K562 (cell line): ENCODE measurements around the gene ARL11. TPM values are rescaled to one million over a fixed set of nuclear protein-coding genes. Genes with fewer than 3 reads are reported as not detected.

Experiments
- ATAC-seq: fragments of 200-7000 bp; cut with Tn5 transposase; 3 replicates; pipeline ENCODE4 v1.9.1; 2020; ENCODE audit warnings: moderate library complexity
- BruUV-seq: library from RNA; stranded (reverse); fragments of 400-500 nt; replicated peaks from 2 replicates; lab custom pipeline; 2021; lab: Mats Ljungman, UMichigan
- CTCF ChIA-PET: fragments of 300-600 bp; formaldehyde crosslinking; extraction: SDS; loops from one replicate; lab custom pipeline; 2021; ENCODE audit warnings: low intra/inter-chr PET ratio; lab: Yijun Ruan, JAX
- POLR2A ChIA-PET: fragments of 300-600, 350-650 bp; sonication (Branson Sonifier 250); formaldehyde crosslinking; extraction: SDS; loops from one replicate; lab custom pipeline; 2021; ENCODE audit warnings: antibody characterized with exemption, inconsistent platforms; lab: Yijun Ruan, JAX
- DNase-seq, 4 experiments: peaks; one replicate each; pipeline versions ENCODE4 v3.0.0 to v3.0.0-alpha.2; 2011 to 2018; ENCODE audit warnings: low spot score in 3 of 4, mixed read lengths in 3 of 4; ENCODE audit errors: extremely low read depth in 1 of 4
- FAIRE-seq: peaks from 2 replicates; lab custom pipeline; 2011; peaks lifted over from hg19 to GRCh38; lab: Jason Lieb, UNC
- H2AFZ ChIP-seq: 2 replicates; pipeline ENCODE4 v1.6.0; 2011; ENCODE audit warnings: low read depth, low read length, control low read depth, inconsistent platforms
- H3K27ac ChIP-seq: fragments of 200-600 bp; 3 replicates; pipeline ENCODE4 v1.8.0; 2011; ENCODE audit warnings: low read depth, mild to moderate bottlenecking, control low read depth, inconsistent platforms, low read length, moderate library complexity, mixed read lengths; ENCODE audit errors: extremely low read depth
- H3K27me3 ChIP-seq, 2 experiments: fragments of 300-600 bp in 1 of 2; 2 replicates in 1 of 2; 3 replicates in 1 of 2; pipeline versions ENCODE4 v1.6.0 to v1.8.0; 2011; ENCODE audit warnings: inconsistent platforms in 2 of 2, low read length in 2 of 2, mild to moderate bottlenecking in 1 of 2, mixed read lengths in 1 of 2, moderate library complexity in 1 of 2; ENCODE audit not compliant: control insufficient read depth in 2 of 2, insufficient read depth in 2 of 2
- H3K36me3 ChIP-seq: fragments of 300-600 bp; 3 replicates; pipeline ENCODE4 v1.8.0; 2011; ENCODE audit warnings: mild to moderate bottlenecking, low read length, inconsistent platforms; ENCODE audit not compliant: control insufficient read depth, insufficient read depth
- H3K4me1 ChIP-seq, 2 experiments: fragments of 200-600 bp in 1 of 2; replicated peaks in 1 of 2; 2 replicates in 1 of 2; 3 replicates in 1 of 2; pipeline versions ENCODE4 v1.5.1 to v1.8.0; 2011; ENCODE audit warnings: inconsistent platforms in 2 of 2, low read length in 2 of 2, mild to moderate bottlenecking in 1 of 2, mixed read lengths in 1 of 2, moderate library complexity in 1 of 2; ENCODE audit not compliant: control insufficient read depth in 2 of 2, insufficient read depth in 2 of 2
- H3K4me2 ChIP-seq: 2 replicates; pipeline ENCODE4 v1.6.1; 2011; ENCODE audit warnings: low read length, control low read depth, inconsistent platforms, mixed read lengths; ENCODE audit not compliant: insufficient read depth
- H3K4me3 ChIP-seq: fragments of 200-600 bp; sonication (generic), shearing (Covaris generic); 2 replicates; pipeline ENCODE4 v1.5.1; 2016; ENCODE audit warnings: control low read depth, inconsistent platforms
- H3K79me2 ChIP-seq: fragments of 200-600 bp; 3 replicates; pipeline ENCODE4 v1.8.0; 2011; ENCODE audit warnings: low read length, inconsistent platforms; ENCODE audit not compliant: control insufficient read depth, insufficient read depth
- H3K9ac ChIP-seq, 2 experiments: 2 replicates each; pipeline versions ENCODE4 v1.6.0 to v1.6.1; 2011; ENCODE audit warnings: low read depth in 2 of 2, low read length in 2 of 2, control low read depth in 1 of 2, inconsistent platforms in 1 of 2, mild to moderate bottlenecking in 1 of 2, mixed read lengths in 1 of 2; ENCODE audit not compliant: insufficient read depth in 1 of 2
- H3K9me1 ChIP-seq: one replicate; pipeline ENCODE4 v1.6.0; 2011; ENCODE audit warnings: inconsistent platforms, mild to moderate bottlenecking, low read length, moderate library complexity; ENCODE audit not compliant: control insufficient read depth, insufficient read depth
- H3K9me3 ChIP-seq: replicated peaks from 2 replicates; pipeline ENCODE4 v1.5.1; 2011; ENCODE audit warnings: low read depth, low read length, inconsistent platforms; ENCODE audit not compliant: control insufficient read depth, insufficient read depth
- H4K20me1 ChIP-seq: replicated peaks from 2 replicates; pipeline ENCODE4 v1.6.1; 2011; ENCODE audit warnings: low read length, inconsistent platforms, mixed read lengths; ENCODE audit not compliant: control insufficient read depth, insufficient read depth
- CBFA2T2 ChIP-seq: fragments of 450-650 bp; conservative IDR thresholded peaks from 2 replicates; pipeline ENCODE4 v1.6.1; 2017; ENCODE audit warnings: mild to moderate bottlenecking
- CBX3 ChIP-seq, 2 experiments: IDR thresholded peaks; 1 replicate in 1 of 2; 2 replicates in 1 of 2; pipeline ENCODE4 v1.6.1; 2012; ENCODE audit warnings: inconsistent platforms in 2 of 2, low read length in 2 of 2, borderline replicate concordance in 1 of 2, control low read depth in 1 of 2
- CHD4 ChIP-seq: fragments of 200-600 bp; sonication (generic); IDR thresholded peaks from 3 replicates; pipeline ENCODE4 v1.6.1; 2012; ENCODE audit warnings: low read depth, mild to moderate bottlenecking, mixed read lengths, low read length, inconsistent platforms; ENCODE audit not compliant: insufficient read depth, insufficient replicate concordance, poor library complexity, severe bottlenecking
- NR4A1 ChIP-seq, 2 experiments: fragments of 250-450 bp in 1 of 2; fragments of 450-650 bp in 1 of 2; sonication (Bioruptor Pico) in 1 of 2; IDR thresholded peaks; 2 replicates each; pipeline versions ENCODE4 v1.4.0 to v1.6.1; 2016 to 2020; ENCODE audit warnings: mild to moderate bottlenecking in 2 of 2, missing compliant biosample characterization in 1 of 2, missing genetic modification characterization in 1 of 2, moderate library complexity in 1 of 2
- SLC30A9 ChIP-seq: fragments of 250-450 bp; sonication (Bioruptor Pico); IDR thresholded peaks from 2 replicates; pipeline ENCODE4 v1.8.0; 2022; ENCODE audit warnings: mild to moderate bottlenecking, moderate library complexity
- ZNF282 ChIP-seq: sonication (generic); formaldehyde crosslinking; IDR thresholded peaks from 2 replicates; pipeline ENCODE4 v1.8.1; 2023; ENCODE audit warnings: missing genetic modification reagents
- WGBS: fragments of 100-300 bp; shearing (Covaris generic); methylation state at CpG from one replicate; pipeline ENCODE4 v1.1.6; 2016; ENCODE audit warnings: low coverage, mixed read lengths; ENCODE audit not compliant: insufficient coverage; ENCODE audit errors: missing lambda C conversion rate; 5-methylcytosine and 5-hydroxymethylcytosine counted together
- in situ Hi-C: fragments of 300-500 bp; cut with MboI; formaldehyde crosslinking; loops from 4 replicates; pipeline ENCODE4 v1.15.0; 2018; ENCODE audit warnings: inconsistent platforms, mixed read lengths
- intact Hi-C: fragments of 100-400 bp; cut with micrococcal nuclease; formaldehyde crosslinking; loops from 2 replicates; pipeline ENCODE4 v1.14.2; 2022
- polyA plus RNA-seq, 8 experiments: library from polyadenylated mRNA; depleted of rRNA in 4 of 8; stranded (reverse) in 5 of 8; unstranded in 3 of 8; fragments of >200 nt; fragmentation: Nextera tagmentation in 2 of 8; fragmentation: Illumina TruSeq in 1 of 8; extraction: Ambion mirVana in 2 of 8; extraction: Trizol in 1 of 8; gene quantifications; 2 replicates each; pipeline versions ENCODE4 v1.2.1 to v1.2.3, GENCODE V29; 2011 to 2014; ENCODE audit warnings: inconsistent platforms in 1 of 8, missing spikeins in 1 of 8
- total RNA-seq, 7 experiments: library from RNA; depleted of rRNA in 6 of 7; stranded (reverse); fragments of >200 nt in 6 of 7; fragmentation: Illumina TruSeq in 2 of 7; extraction: Trizol in 2 of 7; gene quantifications; 2 replicates each; pipeline versions ENCODE4 v1.2.1 to v1.2.3, GENCODE V29; 2011 to 2021; ENCODE audit warnings: low replicate concordance in 1 of 7
- TF ChIP-seq, protein P1 (sequence below): fragments of 450-650 bp; IDR thresholded peaks from 2 replicates; pipeline ENCODE4 v1.6.1; 2016; ENCODE audit warnings: missing biosample characterization, missing genetic modification characterization
- TF ChIP-seq, protein P2 (sequence below): sonication (generic); formaldehyde crosslinking; IDR thresholded peaks from 2 replicates; pipeline ENCODE4 v1.8.0; 2022; ENCODE audit warnings: mild to moderate bottlenecking, missing genetic modification reagents

The ARL11 gene
- total and polyA plus RNA-seq, 9 of the 15 experiments (the other 6 are each of a cell fraction or from before 2014, with no cell fraction given): 0.18 to 0.87 (median 0.45) TPM

- no peak for TF ChIP-seq SLC30A9 (CRISPR knock-in tag)
Observed at GRCh38 chr13:49615836-49616675, 12.3 kb upstream of the ARL11 start (continued).

- H3K9ac ChIP-seq: no peak overlapping the region
- WGBS: 39% methylated on average over 3 of the region's 3 CpGs
- intact Hi-C loops: no loop called here
- TF ChIP-seq, protein P1, sequence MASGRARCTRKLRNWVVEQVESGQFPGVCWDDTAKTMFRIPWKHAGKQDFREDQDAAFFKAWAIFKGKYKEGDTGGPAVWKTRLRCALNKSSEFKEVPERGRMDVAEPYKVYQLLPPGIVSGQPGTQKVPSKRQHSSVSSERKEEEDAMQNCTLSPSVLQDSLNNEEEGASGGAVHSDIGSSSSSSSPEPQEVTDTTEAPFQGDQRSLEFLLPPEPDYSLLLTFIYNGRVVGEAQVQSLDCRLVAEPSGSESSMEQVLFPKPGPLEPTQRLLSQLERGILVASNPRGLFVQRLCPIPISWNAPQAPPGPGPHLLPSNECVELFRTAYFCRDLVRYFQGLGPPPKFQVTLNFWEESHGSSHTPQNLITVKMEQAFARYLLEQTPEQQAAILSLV: no peak
- TF ChIP-seq CBX3 (IDR thresholded peaks at IDR 0.05; ENCODE audit: borderline replicate concordance in 1 of 2, low read length in 2 of 2) (no peak), CHD4 (no peak), NR4A1 (CRISPR knock-in tag; IDR thresholded peaks at IDR 0.05) (no peak), NR4A1 (tag; IDR thresholded peaks at IDR 0.05) (no peak), ZNF282 (CRISPR knock-in tag) (no peak), CBFA2T2 (no peak)
- TF ChIP-seq, protein P2, sequence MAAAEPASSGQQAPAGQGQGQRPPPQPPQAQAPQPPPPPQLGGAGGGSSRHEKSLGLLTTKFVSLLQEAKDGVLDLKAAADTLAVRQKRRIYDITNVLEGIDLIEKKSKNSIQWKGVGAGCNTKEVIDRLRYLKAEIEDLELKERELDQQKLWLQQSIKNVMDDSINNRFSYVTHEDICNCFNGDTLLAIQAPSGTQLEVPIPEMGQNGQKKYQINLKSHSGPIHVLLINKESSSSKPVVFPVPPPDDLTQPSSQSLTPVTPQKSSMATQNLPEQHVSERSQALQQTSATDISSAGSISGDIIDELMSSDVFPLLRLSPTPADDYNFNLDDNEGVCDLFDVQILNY: no peak
- in situ Hi-C loops: loop anchor here (10.0 kb wide), 1 partner anchor 192 kb away; no protein-coding TSS in a partner anchor
- H3K27me3 ChIP-seq: no peaks in the 10 kb centered on the region
- H2AFZ ChIP-seq: no peak overlapping the region
- no peak overlapping the region for H3K4me2 ChIP-seq
- DNase-seq (no peak), FAIRE-seq (no peak), ATAC-seq (no peak)
- H3K4me3 ChIP-seq: no peak overlapping the region
- POLR2A ChIA-PET: interaction anchor here (1.5 kb wide), 1 partner anchor 14 kb away, joined by 4 read pairs; no protein-coding TSS in a partner anchor
- BruUV-seq: no TSS peak
- H3K9me1 ChIP-seq: no peaks in the 10 kb centered on the region
- no peaks in the 10 kb centered on the region for H4K20me1 ChIP-seq
- H3K79me2 ChIP-seq: no peaks in the 10 kb centered on the region
- H3K27ac ChIP-seq: no peak overlapping the region
- peaks cover 0 to 4% of the 10 kb centered on the region in 2 experiments; a peak in 2 of 5 replicates for H3K4me1 ChIP-seq
- H3K36me3 ChIP-seq: no peaks in the 10 kb centered on the region
- no peaks in the 10 kb centered on the region for H3K9me3 ChIP-seq
- CTCF ChIA-PET: no interaction called here
Observed at GRCh38 chr13:49616676-49617065, 11.6 kb upstream of the ARL11 start.
